B cell (primary cell): ENCODE measurements around the gene THRB. TPM values are rescaled to one million over a fixed set of nuclear protein-coding genes. Genes with fewer than 3 reads are reported as not detected.

Experiments used
- ATAC-seq: fragments of 200-7000 bp; cut with Tn5 transposase; one replicate; pipeline ENCODE4 v1.10.0; 2021; ENCODE audit warnings: low read depth, mild to moderate bottlenecking, moderate number of reproducible peaks, moderate library complexity
- CTCF ChIA-PET: fragments of 350-600 bp; sonication (Branson Sonifier 250); formaldehyde crosslinking; loops from one replicate; lab custom pipeline; 2021; ENCODE audit warnings: antibody characterized with exemption, inconsistent platforms; lab: Charles Lee
- POLR2A ChIA-PET: fragments of 350-600 bp; sonication (Branson Sonifier 250); formaldehyde crosslinking; loops from one replicate; lab custom pipeline; 2021; ENCODE audit warnings: antibody characterized with exemption; lab: Charles Lee
- DNase-seq: peaks from one replicate; pipeline ENCODE4 v3.0.0; 2013
- H2AFZ ChIP-seq: 2 replicates; pipeline ENCODE4 v1.6.1; 2012; ENCODE audit warnings: mild to moderate bottlenecking, low read depth, low read length; ENCODE audit not compliant: insufficient read depth, poor library complexity, severe bottlenecking
- H3K27ac ChIP-seq, 2 donors: 1 replicate in 1 of 2; 2 replicates in 1 of 2; pipeline ENCODE4 v1.5.1; 2012 to 2013; ENCODE audit warnings: low read length in 2 of 2, mild to moderate bottlenecking in 2 of 2, moderate library complexity in 1 of 2
- H3K27me3 ChIP-seq, 4 experiments: fragments of 200-600 bp in 1 of 4; sonication (generic) in 1 of 4; replicated peaks in 1 of 4; 1 replicate in 2 of 4; 2 replicates in 2 of 4; pipeline versions ENCODE4 v1.6.1 to v1.7.0; 2013 to 2016; ENCODE audit warnings: low read length in 3 of 4, mild to moderate bottlenecking in 2 of 4, mixed read lengths in 1 of 4, moderate library complexity in 1 of 4; ENCODE audit not compliant: insufficient read depth in 4 of 4, control insufficient read depth in 3 of 4; ENCODE audit errors: control extremely low read depth in 1 of 4
- H3K36me3 ChIP-seq, 2 experiments: replicated peaks in 1 of 2; 1 replicate in 1 of 2; 2 replicates in 1 of 2; pipeline versions ENCODE4 v1.6.1 to v1.7.1; 2013; ENCODE audit warnings: low read length in 1 of 2; ENCODE audit not compliant: insufficient read depth in 2 of 2, control insufficient read depth in 1 of 2; ENCODE audit errors: control extremely low read depth in 1 of 2, extremely low read depth in 1 of 2
- H3K4me1 ChIP-seq, 2 donors: fragments of 200-600 bp in 1 of 2; sonication (generic) in 1 of 2; 1 replicate in 1 of 2; 2 replicates in 1 of 2; pipeline versions ENCODE4 v1.5.1 to v1.6.1; 2013 to 2017; ENCODE audit warnings: low read length in 2 of 2; ENCODE audit not compliant: control insufficient read depth in 2 of 2, insufficient read depth in 2 of 2
- H3K4me2 ChIP-seq: replicated peaks from 2 replicates; pipeline ENCODE3; 2012; ENCODE audit warnings: mild to moderate bottlenecking, low read depth, low read length; ENCODE audit not compliant: poor library complexity, severe bottlenecking
- H3K4me3 ChIP-seq, 5 experiments: fragments of 200-600 bp in 1 of 5; sonication (generic) in 1 of 5; 1 replicate in 3 of 5; 2 replicates in 2 of 5; pipeline versions ENCODE4 v1.5.1 to v1.7.0; 2011 to 2016; ENCODE audit warnings: low read length in 4 of 5, mild to moderate bottlenecking in 4 of 5, low read depth in 2 of 5, control low read depth in 1 of 5, moderate library complexity in 1 of 5; ENCODE audit not compliant: insufficient read depth in 1 of 5; ENCODE audit errors: control extremely low read depth in 1 of 5, extremely low read depth in 1 of 5
- H3K79me2 ChIP-seq: fragments of 200-600 bp; sonication (generic); one replicate; pipeline ENCODE4 v1.6.0; 2016; ENCODE audit warnings: low read length; ENCODE audit not compliant: control insufficient read depth, insufficient read depth
- H3K9ac ChIP-seq: fragments of 200-600 bp; sonication (generic); 2 replicates; pipeline ENCODE4 v1.6.1; 2017; ENCODE audit warnings: mild to moderate bottlenecking, low read length, moderate library complexity
- H3K9me3 ChIP-seq, 3 donors: one replicate each; pipeline versions ENCODE4 v1.6.1 to v1.7.1; 2013; ENCODE audit warnings: low read length in 2 of 3; ENCODE audit not compliant: control insufficient read depth in 2 of 3, insufficient read depth in 1 of 3; ENCODE audit errors: control extremely low read depth in 1 of 3
- H4K20me1 ChIP-seq: 2 replicates; pipeline ENCODE4 v1.6.0; 2012; ENCODE audit warnings: mild to moderate bottlenecking, low read length; ENCODE audit not compliant: insufficient read depth, control insufficient read depth, poor library complexity, severe bottlenecking
- H3K27ac Mint-ChIP-seq: one replicate; pipeline ENCODE4 v1.8.0; 2021; ENCODE audit warnings: mixed read lengths
- H3K27me3 Mint-ChIP-seq: one replicate; pipeline ENCODE4 v1.8.0; 2021; ENCODE audit warnings: mixed read lengths
- H3K4me1 Mint-ChIP-seq: one replicate; pipeline ENCODE4 v1.8.0; 2021; ENCODE audit warnings: mixed read lengths
- H3K4me3 Mint-ChIP-seq: one replicate; pipeline ENCODE4 v1.8.0; 2021; ENCODE audit warnings: mixed read lengths
- H3K9me3 Mint-ChIP-seq: one replicate; pipeline ENCODE4 v1.8.0; 2022; ENCODE audit warnings: mixed read lengths; ENCODE audit not compliant: insufficient read depth
- CTCF ChIP-seq: fragments of 200-600 bp; IDR thresholded peaks from one replicate; pipeline ENCODE4 v1.8.0; 2022; ENCODE audit warnings: antibody characterized with exemption, mild to moderate bottlenecking
- EZH2 ChIP-seq: IDR thresholded peaks from 2 replicates; pipeline ENCODE4 v1.6.1; 2012; ENCODE audit warnings: borderline replicate concordance, low read depth, mild to moderate bottlenecking, moderate library complexity, low read length; ENCODE audit not compliant: insufficient read depth, poor library complexity, severe bottlenecking
- WGBS: methylation state at CpG from one replicate; pipeline ENCODE4 v1.1.5; 2013; ENCODE audit warnings: missing lambda C conversion rate; ENCODE audit not compliant: insufficient coverage; 5-methylcytosine and 5-hydroxymethylcytosine counted together
- intact Hi-C: fragments of 100-400 bp; cut with micrococcal nuclease; formaldehyde crosslinking; loops from one replicate; pipeline ENCODE4 v1.10.0; 2022
- polyA plus RNA-seq: library from polyadenylated mRNA; depleted of rRNA; stranded (reverse); fragments of >200 nt; gene quantifications from 2 replicates; pipeline ENCODE4 v1.2.3, GENCODE V29; 2012
- total RNA-seq, 2 donors: library from RNA; stranded (reverse); fragments of 120-200 nt in 1 of 2; gene quantifications; 1 replicate in 1 of 2; 2 replicates in 1 of 2; pipeline versions ENCODE4 v1.2.3 to v1.2.4, GENCODE V29; 2013 to 2022

THRB gene
- total and polyA plus RNA-seq, 2 donors (not counting 1 experiment from before 2014, with no cell fraction given) = 0.86 to 1.8 TPM

- TF ChIP-seq CTCF (no peak), EZH2 (no peak)
- Mint-ChIP-seq H3K4me3 (no peak overlapping the region), H3K9me3 (no peaks in the 10 kb centered on the region), H3K27ac (no peak overlapping the region), H3K4me1 (no peaks in the 10 kb centered on the region), H3K27me3 (no peaks in the 10 kb centered on the region)
- POLR2A ChIA-PET = no interaction called here
- Histone ChIP-seq H3K9me3 (no peaks in the 10 kb centered on the region), H3K4me3 (no peak overlapping the region), H3K27me3 (no peaks in the 10 kb centered on the region), H4K20me1 (no peaks in the 10 kb centered on the region), H3K4me1 (no peaks in the 10 kb centered on the region), H3K27ac (no peak overlapping the region), H3K79me2 (no peaks in the 10 kb centered on the region), H3K36me3 (no peaks in the 10 kb centered on the region), H3K4me2 (no peak overlapping the region), H3K9ac (no peak overlapping the region), H2AFZ (no peak overlapping the region)
- DNase-seq = no peak
- CTCF ChIA-PET = no interaction called here
- intact Hi-C loops = no loop called here
- 100% methylated on average over 2 of the region's 3 CpGs for WGBS
- ATAC-seq = no peak
Measured at GRCh38 chr3:24372559-24373197, 122.0 kb downstream of the THRB start.

- Histone ChIP-seq H3K4me3 (no peak overlapping the region), H3K36me3 (no peaks in the 10 kb centered on the region), H3K9ac (no peak overlapping the region), H4K20me1 (no peaks in the 10 kb centered on the region), H3K27ac (no peak overlapping the region), H3K79me2 (no peaks in the 10 kb centered on the region), H3K4me2 (no peak overlapping the region), H3K27me3 (no peaks in the 10 kb centered on the region), H2AFZ (no peak overlapping the region), H3K9me3 (no peaks in the 10 kb centered on the region), H3K4me1 (no peaks in the 10 kb centered on the region)
- ATAC-seq (no peak), DNase-seq (no peak)
- CTCF ChIA-PET = no interaction called here
- Mint-ChIP-seq H3K27me3 (no peaks in the 10 kb centered on the region), H3K9me3 (no peaks in the 10 kb centered on the region), H3K4me3 (no peak overlapping the region), H3K27ac (no peak overlapping the region), H3K4me1 (no peaks in the 10 kb centered on the region)
- POLR2A ChIA-PET = no interaction called here
- WGBS = 75% methylated on average over 2 of the region's 4 CpGs
- intact Hi-C loops = no loop called here
- TF ChIP-seq CTCF (no peak), EZH2 (no peak)
Measured at GRCh38 chr3:24370352-24371090, 124.1 kb downstream of the THRB start.
